ENCODE results near the gene BCAT1. TPM values are rescaled to one million over a fixed set of nuclear protein-coding genes. Genes with fewer than 3 reads are reported as not detected.

BCAT1 gene
- total and polyA plus RNA-seq, 2 experiments from 2014 or later, result 53.6 to 181 TPM

GRCh38 chr12:24845615-24846014 lies 103.3 kb downstream of the BCAT1 start:
- no peaks in the 10 kb centered on the region for H3K4me1 ChIP-seq (ENCODE audit: insufficient read depth)
- no peaks in the 10 kb centered on the region for H3F3A ChIP-seq (replicated peaks; ENCODE audit: low read depth)
- DNase-seq (ENCODE audit: low spot score), result no peak
- no peak overlapping the region for H3K27ac ChIP-seq (ENCODE audit: low read depth)
- Mint-ChIP-seq H3K9me3 (no peaks in the 10 kb centered on the region), H3K27me3 (ENCODE audit: insufficient read depth, low read depth, poor library complexity) (no peaks in the 10 kb centered on the region), H3K4me1 (peaks cover 4% of the 10 kb centered on the region; the same call in 1 of the 3 replicates), H3K36me3 (ENCODE audit: low read depth) (peaks cover 66% of the 10 kb centered on the region), H3K4me3 (no peak overlapping the region), H3K27ac (no peak overlapping the region)
- peaks cover 15% of the 10 kb centered on the region for H3K79me2 ChIP-seq (replicated peaks; ENCODE audit: insufficient read depth)
- no peak overlapping the region for H2AFZ ChIP-seq
- no peaks in the 10 kb centered on the region for H3K27me3 ChIP-seq (ENCODE audit: insufficient read depth)
- ATAC-seq, result no peak
- TF ChIP-seq EZH2 (IDR thresholded peaks at IDR 0.05; ENCODE audit: low read depth, unreplicated experiment) (no peak), POLR2AphosphoS5 (IDR thresholded peaks at IDR 0.05; ENCODE audit: low read depth) (no peak), CREB1 (CRISPR knock-in tag; IDR thresholded peaks at IDR 0.05; ENCODE audit: low read depth) (no peak), STAT1 (IDR thresholded peaks at IDR 0.05; ENCODE audit: unreplicated experiment) (no peak), REST (IDR thresholded peaks at IDR 0.05; ENCODE audit: unreplicated experiment) (no peak)
- H4K20me1 ChIP-seq (replicated peaks; ENCODE audit: insufficient read depth), result peaks cover 8% of the 10 kb centered on the region
- H3K36me3 ChIP-seq (ENCODE audit: insufficient read depth), result peaks cover 10% of the 10 kb centered on the region; the same call in 1 of the 2 replicates
- H3K9me2 ChIP-seq (ENCODE audit: insufficient read depth), result no peaks in the 10 kb centered on the region
- H3K4me3 ChIP-seq, result no peak overlapping the region
- H3K4me2 ChIP-seq, result no peak overlapping the region

- peaks cover 2% of the 10 kb centered on the region for H3K27me3 Mint-ChIP-seq (ENCODE audit: insufficient read depth, low read depth, poor library complexity)
- Histone ChIP-seq H3K4me3 (no peak overlapping the region), H3K79me2 (replicated peaks; ENCODE audit: insufficient read depth) (no peaks in the 10 kb centered on the region), H3K36me3 (ENCODE audit: insufficient read depth) (peaks cover 5% of the 10 kb centered on the region; the same call in 1 of the 2 replicates), H3K27ac (ENCODE audit: low read depth) (no peak overlapping the region), H2AFZ (no peak overlapping the region), H3K4me1 (ENCODE audit: insufficient read depth) (no peaks in the 10 kb centered on the region), H3K4me2 (no peak overlapping the region), H3K9me2 (ENCODE audit: insufficient read depth) (no peaks in the 10 kb centered on the region), H4K20me1 (replicated peaks; ENCODE audit: insufficient read depth) (no peaks in the 10 kb centered on the region), H3F3A (replicated peaks; ENCODE audit: low read depth) (no peaks in the 10 kb centered on the region), H3K27me3 (ENCODE audit: insufficient read depth) (no peaks in the 10 kb centered on the region)
- no peaks in the 10 kb centered on the region for H3K4me1 Mint-ChIP-seq
- H3K9me3 Mint-ChIP-seq, result no peaks in the 10 kb centered on the region
- no peak overlapping the region for H3K27ac Mint-ChIP-seq
- H3K4me3 Mint-ChIP-seq, result no peak overlapping the region
- H3K36me3 Mint-ChIP-seq (ENCODE audit: low read depth), result peaks cover 74% of the 10 kb centered on the region
- DNase-seq (ENCODE audit: low spot score), result no peak
- no peak for ATAC-seq
- no peak for TF ChIP-seq ETS1 (IDR thresholded peaks at IDR 0.05)
- TF ChIP-seq EZH2 (IDR thresholded peaks at IDR 0.05; ENCODE audit: low read depth, unreplicated experiment), result no peak
- TF ChIP-seq ZNF331 (CRISPR knock-in tag; IDR thresholded peaks at IDR 0.05; ENCODE audit: low read depth), result no peak
- no peak for TF ChIP-seq CREB1 (CRISPR knock-in tag; IDR thresholded peaks at IDR 0.05; ENCODE audit: low read depth)
- TF ChIP-seq CTCF (conservative IDR thresholded peaks at IDR 0.05; ENCODE audit: low read depth in 2 of 2), result no peak
- TF ChIP-seq EZH2phosphoT487 (IDR thresholded peaks at IDR 0.05; ENCODE audit: unreplicated experiment), result no peak
- TF ChIP-seq POLR2AphosphoS5 (IDR thresholded peaks at IDR 0.05; ENCODE audit: low read depth), result no peak
- no peak for TF ChIP-seq REST (IDR thresholded peaks at IDR 0.05; ENCODE audit: unreplicated experiment)
- TF ChIP-seq NANOG (IDR thresholded peaks at IDR 0.05; ENCODE audit: borderline replicate concordance), result no peak
These were observed 108.7 kb downstream of the BCAT1 start for GRCh38 chr12:24840046-24840800.
